Common myeloid progenitor, CD34-positive (primary cell): ENCODE data around the gene MACROH2A2.
"Not testable (repeated sequence)": the region's sequence is repeated elsewhere in the genome, so short reads cannot be mapped to it uniquely, and the experiment has no call there.

Experiments used
- CTCF ChIA-PET: fragments of 350-600 bp; sonication (Branson Sonifier 250); formaldehyde crosslinking; loops from one replicate; lab custom pipeline; 2021; ENCODE audit warnings: antibody characterized with exemption; lab: Charles Lee
- POLR2A ChIA-PET: fragments of 350-600 bp; sonication (Branson Sonifier 250); formaldehyde crosslinking; loops from one replicate; lab custom pipeline; 2021; ENCODE audit warnings: antibody characterized with exemption; lab: Charles Lee
- DNase-seq, 3 donors: peaks; one replicate each; pipeline versions ENCODE4 v3.0.0 to v3.0.0-alpha.2; 2013
- H3K27ac ChIP-seq, 2 experiments: 1 replicate in 1 of 2; 2 replicates in 1 of 2; pipeline ENCODE4 v1.7.0; 2013; ENCODE audit warnings: inconsistent platforms in 2 of 2, low read length in 2 of 2, mild to moderate bottlenecking in 2 of 2, low read depth in 1 of 2, moderate library complexity in 1 of 2; ENCODE audit not compliant: severe bottlenecking in 2 of 2, insufficient read depth in 1 of 2, poor library complexity in 1 of 2
- H3K27me3 ChIP-seq, 5 experiments: replicated peaks in 2 of 5; 1 replicate in 3 of 5; 2 replicates in 2 of 5; pipeline versions ENCODE4 v1.6.1 to v1.7.0; 2013; ENCODE audit warnings: low read length in 4 of 5, mild to moderate bottlenecking in 2 of 5, moderate library complexity in 2 of 5, inconsistent platforms in 1 of 5; ENCODE audit not compliant: insufficient read depth in 5 of 5, control insufficient read depth in 4 of 5
- H3K36me3 ChIP-seq, 4 experiments: 1 replicate in 2 of 4; 2 replicates in 2 of 4; pipeline versions ENCODE4 v1.6.1 to v1.7.0; 2013; ENCODE audit warnings: low read length in 3 of 4, control low read depth in 1 of 4, mild to moderate bottlenecking in 1 of 4; ENCODE audit not compliant: control insufficient read depth in 4 of 4, insufficient read depth in 4 of 4
- H3K4me1 ChIP-seq, 4 experiments: 1 replicate in 3 of 4; 2 replicates in 1 of 4; pipeline versions ENCODE4 v1.6.1 to v1.7.1; 2013; ENCODE audit warnings: low read length in 3 of 4, mild to moderate bottlenecking in 3 of 4, control low read depth in 1 of 4, inconsistent platforms in 1 of 4, moderate library complexity in 1 of 4; ENCODE audit not compliant: control insufficient read depth in 4 of 4, insufficient read depth in 4 of 4; ENCODE audit errors: control extremely low read depth in 1 of 4
- H3K4me3 ChIP-seq, 7 experiments: 1 replicate in 4 of 7; 2 replicates in 3 of 7; pipeline versions ENCODE4 v1.5.1 to v1.7.0; 2013; ENCODE audit warnings: mild to moderate bottlenecking in 7 of 7, low read length in 6 of 7, moderate library complexity in 6 of 7, inconsistent platforms in 2 of 7, low read depth in 2 of 7, control low read depth in 1 of 7; ENCODE audit not compliant: insufficient read depth in 4 of 7, control insufficient read depth in 1 of 7; ENCODE audit errors: extremely low read depth in 1 of 7
- H3K9me3 ChIP-seq, 5 experiments: 1 replicate in 4 of 5; 2 replicates in 1 of 5; pipeline versions ENCODE4 v1.6.1 to v1.7.1; 2013; ENCODE audit warnings: low read length in 4 of 5, mild to moderate bottlenecking in 2 of 5, inconsistent platforms in 1 of 5, low read depth in 1 of 5, moderate library complexity in 1 of 5; ENCODE audit not compliant: control insufficient read depth in 4 of 5, insufficient read depth in 2 of 5; ENCODE audit errors: control extremely low read depth in 1 of 5
- whole genome bisulfite sequencing: methylation state at CpG from one replicate; pipeline ENCODE4 v1.1.5; 2013; ENCODE audit not compliant: insufficient coverage; 5-methylcytosine and 5-hydroxymethylcytosine counted together

The MACROH2A2 gene

DNA sequence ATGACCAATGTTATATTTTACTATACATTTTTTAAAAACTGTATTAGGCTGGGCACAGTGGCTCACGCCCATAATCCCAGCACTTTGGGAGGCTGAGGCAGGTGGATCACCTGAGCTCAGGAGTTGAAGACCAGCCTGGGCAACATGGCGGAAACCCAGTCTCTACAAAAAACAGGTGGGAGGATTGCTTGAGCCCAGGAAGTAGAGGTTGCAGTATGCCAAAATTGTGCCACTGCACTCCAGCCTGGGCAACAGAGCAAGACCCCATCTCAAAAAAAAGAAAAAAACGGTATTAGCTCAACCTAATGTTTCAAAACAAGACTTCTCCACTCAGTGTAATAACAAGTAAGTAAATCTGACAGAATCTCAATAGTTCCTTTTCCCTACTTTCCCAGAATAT is 106.7 kb downstream of the MACROH2A2 start:
- H3K27ac ChIP-seq, POLR2A ChIA-PET, H3K9me3 ChIP-seq, H3K27me3 ChIP-seq, H3K4me3 ChIP-seq, DNase-seq: not testable (repeated sequence)
- Histone ChIP-seq H3K4me1 (peaks cover 0 to 17% (median 12%) of the 10 kb centered on the region in 4 experiments), H3K36me3 (peaks cover 15 to 49% (median 35%) of the 10 kb centered on the region in 4 experiments)
- 90% methylated on average over 2 of the region's 3 CpGs for WGBS
- CTCF ChIA-PET = interaction anchor here (1.3 to 1.4 kb wide), 2 partner anchors 9 kb away, joined by 3 read pairs; no protein-coding TSS in a partner anchor

DNA sequence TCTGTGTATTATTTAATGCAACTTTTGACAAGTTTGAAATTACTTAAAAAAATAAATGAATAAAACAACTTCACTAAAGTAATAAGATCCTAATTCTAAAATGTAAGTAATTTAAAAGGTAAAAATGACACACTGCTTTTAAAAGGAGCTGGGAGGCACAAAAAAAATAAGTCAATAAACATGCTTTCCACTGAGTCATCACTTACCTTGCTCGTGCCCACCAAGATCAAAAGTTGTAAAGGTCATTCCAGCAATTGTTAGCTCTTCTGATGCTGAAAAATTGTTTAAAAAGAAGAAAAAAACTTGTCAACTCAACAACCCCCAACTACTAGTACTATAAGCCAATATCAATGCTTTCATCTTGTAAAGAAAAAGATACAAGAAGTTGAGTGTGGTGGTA is 108.2 kb downstream of the MACROH2A2 start:
- ChIA-PET POLR2A (no interaction called here), CTCF (interaction anchor here (1.1 kb wide), 2 partner anchors 14 to 30 kb away, joined by 4 to 8 read pairs; partner anchors contain the start of gene TYSND1)
- H3K27ac ChIP-seq = no peak overlapping the region
- no CpG with 5 or more reads among the region's 1 CpG for WGBS
- H3K9me3 ChIP-seq = no peaks in the 10 kb centered on the region
- no peak for DNase-seq
- peaks cover 13 to 36% (median 28%) of the 10 kb centered on the region in 4 experiments for H3K36me3 ChIP-seq
- no peak overlapping the region for H3K4me3 ChIP-seq
- H3K27me3 ChIP-seq = peaks cover 0 to 1% (median 0%) of the 10 kb centered on the region in 5 experiments
- peaks cover 0 to 18% (median 13%) of the 10 kb centered on the region in 4 experiments for H3K4me1 ChIP-seq
